D721Med (cell line): ENCODE data around the gene FBXO33.
A peak's percentile ranks its signal among the peaks of the same experiment; 100 is the strongest.
"Not testable (repeated sequence)": the region's sequence is repeated elsewhere in the genome, so short reads cannot be mapped to it uniquely, and the experiment has no call there.

Source experiments
- DNase-seq: peaks from one replicate; pipeline ENCODE4 v3.0.0; 2011; ENCODE audit warnings: low spot score; ENCODE audit not compliant: insufficient read length
- FAIRE-seq: peaks from 2 replicates; lab custom pipeline; 2011; peaks lifted over from hg19 to GRCh38; lab: Jason Lieb, UNC
- TF ChIP-seq, protein P1 (sequence below): IDR thresholded peaks from 2 replicates; pipeline ENCODE4 v1.5.1; 2012; ENCODE audit warnings: mild to moderate bottlenecking, control low read depth; ENCODE audit not compliant: insufficient read depth; ENCODE audit errors: missing control alignments

The FBXO33 gene

DNA sequence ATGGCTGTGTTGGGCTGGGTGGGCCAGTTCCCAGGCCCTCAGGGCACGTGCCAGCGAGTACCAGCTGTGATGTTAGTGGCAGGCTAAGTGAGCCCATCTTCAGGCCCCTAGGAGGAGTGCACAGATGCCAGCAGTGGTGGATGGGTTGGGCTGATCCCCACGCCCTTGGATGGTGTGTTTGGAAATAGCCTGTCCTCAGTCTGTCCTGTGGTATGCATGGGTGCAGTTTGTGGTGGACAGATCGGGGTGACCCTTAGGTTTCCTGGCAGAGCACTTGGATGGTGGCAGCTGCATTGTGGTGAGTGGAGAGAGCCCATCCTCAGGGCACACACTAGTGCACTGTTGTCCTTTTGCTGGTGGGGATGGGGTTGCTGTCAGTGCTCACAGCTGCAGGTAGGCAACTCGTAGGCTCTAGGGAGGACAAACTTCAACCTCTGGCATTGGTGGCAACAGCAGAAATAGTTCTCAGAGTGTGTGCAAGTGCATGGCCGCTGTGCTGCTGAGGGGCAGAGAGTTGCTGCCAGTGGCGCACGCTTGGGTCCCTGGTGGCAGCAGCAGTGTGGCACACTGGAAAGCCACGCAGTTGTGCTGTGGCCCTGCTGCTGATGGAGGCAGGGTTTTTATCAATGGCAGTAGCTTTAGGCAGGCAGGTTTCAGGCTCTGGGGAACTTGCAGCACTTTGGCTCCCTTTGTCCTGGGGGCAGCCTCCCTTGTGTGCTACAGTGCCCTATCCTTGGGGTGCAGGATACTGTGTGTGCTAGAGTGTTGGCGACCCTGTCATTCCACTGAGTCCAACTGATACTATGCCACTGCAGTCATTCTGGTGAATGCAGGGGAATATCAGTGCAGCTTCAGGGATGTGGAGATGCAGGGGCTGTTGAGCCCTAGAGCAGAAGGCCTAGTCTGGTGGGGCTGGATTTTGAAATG lies 65.5 kb downstream of the FBXO33 start:
- TF ChIP-seq, protein P1, sequence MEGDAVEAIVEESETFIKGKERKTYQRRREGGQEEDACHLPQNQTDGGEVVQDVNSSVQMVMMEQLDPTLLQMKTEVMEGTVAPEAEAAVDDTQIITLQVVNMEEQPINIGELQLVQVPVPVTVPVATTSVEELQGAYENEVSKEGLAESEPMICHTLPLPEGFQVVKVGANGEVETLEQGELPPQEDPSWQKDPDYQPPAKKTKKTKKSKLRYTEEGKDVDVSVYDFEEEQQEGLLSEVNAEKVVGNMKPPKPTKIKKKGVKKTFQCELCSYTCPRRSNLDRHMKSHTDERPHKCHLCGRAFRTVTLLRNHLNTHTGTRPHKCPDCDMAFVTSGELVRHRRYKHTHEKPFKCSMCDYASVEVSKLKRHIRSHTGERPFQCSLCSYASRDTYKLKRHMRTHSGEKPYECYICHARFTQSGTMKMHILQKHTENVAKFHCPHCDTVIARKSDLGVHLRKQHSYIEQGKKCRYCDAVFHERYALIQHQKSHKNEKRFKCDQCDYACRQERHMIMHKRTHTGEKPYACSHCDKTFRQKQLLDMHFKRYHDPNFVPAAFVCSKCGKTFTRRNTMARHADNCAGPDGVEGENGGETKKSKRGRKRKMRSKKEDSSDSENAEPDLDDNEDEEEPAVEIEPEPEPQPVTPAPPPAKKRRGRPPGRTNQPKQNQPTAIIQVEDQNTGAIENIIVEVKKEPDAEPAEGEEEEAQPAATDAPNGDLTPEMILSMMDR = no peak
- FAIRE-seq (no peak), DNase-seq (no peak)

DNA sequence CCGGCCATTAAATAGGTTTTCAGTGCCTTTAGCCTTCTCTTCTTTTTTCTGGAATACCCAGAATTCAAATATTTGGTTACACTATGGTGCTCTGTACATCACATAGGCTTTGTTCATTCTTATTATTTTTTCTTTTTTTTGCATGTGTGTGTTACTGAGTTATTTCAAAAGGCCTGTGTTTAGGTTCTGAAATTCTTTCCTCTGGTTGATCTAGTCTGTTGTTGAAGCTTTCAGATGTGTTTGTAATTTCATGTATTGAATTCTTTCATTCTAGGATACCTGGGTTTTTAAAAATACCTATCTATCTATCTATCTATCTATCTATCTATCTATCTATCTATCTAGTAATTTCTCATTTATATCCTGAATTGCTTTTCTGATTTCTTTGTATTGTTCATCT lies 66.9 kb downstream of the FBXO33 start:
- FAIRE-seq (no peak), DNase-seq (no peak)
- TF ChIP-seq, protein P1 = no peak

DNA sequence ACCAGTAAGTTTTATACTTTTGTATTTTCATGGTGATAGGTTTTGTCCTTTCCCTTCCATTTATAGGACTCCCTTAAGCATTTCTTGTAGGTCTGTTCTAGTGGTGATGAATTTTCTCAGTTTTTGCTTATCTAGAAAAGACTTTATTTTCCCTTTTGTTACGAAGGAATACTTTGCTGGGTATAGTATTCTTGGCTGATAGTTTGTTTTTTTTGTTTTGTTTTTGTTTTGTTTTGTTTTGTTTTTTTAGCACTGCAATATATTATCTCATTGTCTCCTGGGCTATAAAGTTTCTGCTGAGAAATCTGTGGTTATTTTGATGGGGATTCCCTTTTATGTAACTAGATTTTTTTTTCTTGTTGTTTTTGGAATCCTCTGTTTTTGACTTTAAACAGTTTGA lies 67.7 kb downstream of the FBXO33 start:
- FAIRE-seq (no peak), DNase-seq (no peak)
- TF ChIP-seq, protein P1 = no peak

DNA sequence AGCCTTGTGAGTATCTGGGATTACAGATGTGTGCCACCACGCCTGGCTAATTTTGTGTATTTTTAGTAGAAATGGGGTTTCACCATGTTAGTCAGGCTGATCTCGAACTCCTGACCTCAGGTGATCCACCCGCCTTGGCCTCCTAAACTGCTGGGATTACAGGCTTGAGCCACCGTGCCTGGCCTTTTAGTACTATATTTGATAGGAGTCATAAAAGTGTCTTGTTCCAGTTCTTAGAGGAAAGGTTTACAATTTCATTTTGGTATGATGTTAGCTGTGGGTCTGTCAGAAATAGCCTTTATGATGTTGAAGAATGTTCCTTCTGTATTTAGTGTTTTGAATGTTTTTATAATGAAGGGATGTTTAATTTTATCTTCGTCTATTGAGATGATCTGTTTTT lies 70.7 kb downstream of the FBXO33 start:
- not testable (repeated sequence) for FAIRE-seq, DNase-seq

DNA sequence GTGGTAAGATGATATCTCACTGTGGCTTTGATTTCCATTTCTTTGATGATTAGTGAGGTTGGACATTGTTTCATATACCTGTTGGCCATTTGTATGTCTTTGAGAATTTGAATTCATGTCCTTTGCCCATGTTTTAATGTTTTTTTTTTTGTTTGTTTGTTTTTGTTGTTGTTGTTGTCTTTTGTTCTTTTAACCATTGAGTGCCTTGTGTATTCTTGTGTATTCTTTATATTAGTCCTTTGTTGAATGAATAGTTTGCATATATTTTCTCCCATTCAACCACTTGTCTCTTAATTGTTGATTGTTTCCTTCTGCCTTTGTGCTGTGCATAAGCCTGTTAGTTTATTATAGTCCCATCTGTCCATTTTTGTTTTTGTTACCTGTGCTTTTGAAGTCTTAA lies 71.9 kb downstream of the FBXO33 start:
- DNase-seq (no peak), FAIRE-seq (no peak)
- TF ChIP-seq, protein P1 = no peak

DNA sequence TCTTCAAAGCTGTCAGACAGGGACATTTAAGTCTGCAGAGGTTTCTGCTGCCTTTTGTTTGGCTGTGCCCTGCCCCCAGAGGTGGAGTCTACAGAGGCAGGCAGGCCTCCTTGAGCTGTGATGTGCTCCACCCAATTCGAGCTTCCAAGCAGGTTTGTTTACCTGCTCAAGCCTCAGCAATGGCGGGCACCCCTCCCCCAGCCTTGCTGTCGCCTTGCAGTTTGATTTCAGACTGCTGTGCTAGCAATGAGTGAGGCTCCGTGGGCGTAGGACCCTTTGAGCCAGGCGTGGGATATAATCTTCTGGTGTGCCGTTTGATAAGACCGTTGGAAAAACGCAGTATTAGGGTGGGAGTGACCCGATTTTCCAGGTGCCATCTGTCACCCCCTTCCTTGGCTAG lies 73.2 kb downstream of the FBXO33 start:
- not testable (repeated sequence) for FAIRE-seq, DNase-seq

DNA sequence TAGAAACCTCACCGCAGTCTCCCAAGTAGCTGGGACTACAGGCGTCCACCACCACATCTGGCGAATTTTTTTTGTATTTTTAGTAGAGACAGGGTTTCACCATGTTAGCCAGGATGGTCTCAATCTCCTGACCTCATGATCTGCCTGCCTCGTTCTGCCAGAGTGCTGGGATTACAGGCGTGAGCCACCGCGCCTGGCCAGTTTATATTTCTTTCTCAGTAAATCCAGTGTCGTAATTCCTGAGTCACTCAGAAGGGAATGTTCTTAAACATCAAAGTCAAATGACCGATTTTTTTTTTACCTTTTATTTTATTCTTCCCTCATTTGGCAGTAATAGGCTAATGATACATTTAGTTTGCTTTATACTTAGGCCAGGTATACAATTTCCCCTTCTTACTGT lies 80.5 kb downstream of the FBXO33 start:
- TF ChIP-seq, protein P1 = no peak
- FAIRE-seq (no peak), DNase-seq (no peak)

DNA sequence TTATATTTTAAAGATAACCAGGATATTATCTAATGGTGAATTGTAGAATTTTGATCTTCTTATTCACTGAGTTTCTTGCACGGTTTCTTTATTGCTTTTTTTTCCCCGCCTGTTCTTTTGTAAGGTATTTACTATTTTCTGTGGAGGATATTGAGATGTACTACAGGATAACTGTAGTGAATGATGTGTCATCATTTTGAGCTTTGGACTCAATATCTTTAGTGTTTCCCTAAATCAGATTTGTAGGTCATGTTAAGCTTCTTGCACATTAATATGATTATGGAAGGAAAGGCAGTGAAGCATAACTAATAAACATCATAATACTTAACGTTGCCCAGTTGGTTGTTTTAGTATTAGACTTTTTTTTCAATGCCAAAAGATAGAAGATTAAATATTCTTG lies 81.4 kb downstream of the FBXO33 start:
- FAIRE-seq (peak; percentile 99), DNase-seq (no peak)
- TF ChIP-seq, protein P1 = no peak
